ENCODE data around the gene SNX6.

- TF ChIP-seq POLR2A (IDR thresholded peaks at IDR 0.05; ENCODE audit: low read length) (no peak), GATA1 (IDR thresholded peaks at IDR 0.05; ENCODE audit: low read depth, low read length) (no peak)
Observed at GRCh38 chr14:34614638-34615037, 15.3 kb downstream of the SNX6 start.
